ENCODE measurements around the gene REV3L. TPM values are rescaled to one million over a fixed set of nuclear protein-coding genes. Genes with fewer than 3 reads are reported as not detected.

The REV3L gene
- total and polyA plus RNA-seq, 9 of the 15 experiments (the other 6 are each of a cell fraction or from before 2014, with no cell fraction given), result 5.5 to 24.4 (median 14.4) TPM

- TF ChIP-seq ATF4 (CRISPR knock-in tag; IDR thresholded peaks at IDR 0.05) (no peak), JUND (IDR thresholded peaks at IDR 0.05; ENCODE audit: borderline replicate concordance, low read depth, low read length) (peak; percentile 32; the same call in 1 of the 2 replicates), JUND (tag; IDR thresholded peaks at IDR 0.05; ENCODE audit: borderline replicate concordance, low read depth, low read length) (no peak), DDX20 (tag; IDR thresholded peaks at IDR 0.05; ENCODE audit: low read depth) (no peak), SMARCA4 (IDR thresholded peaks at IDR 0.05) (0 out of 2 replicates have a peak, but pooled peaks have one; percentile 20), RAD21 (CRISPR knock-in tag; conservative IDR thresholded peaks at IDR 0.05 in 1 of 2, IDR thresholded peaks at IDR 0.05 in 1 of 2) (peak; percentile 78 to 85), NCOR1 (IDR thresholded peaks at IDR 0.05) (peak; percentile 31; the same call in 1 of the 2 replicates), CC2D1A (IDR thresholded peaks at IDR 0.05) (peak; percentile 49; the same call in 1 of the 2 replicates), FOXK2 (conservative IDR thresholded peaks at IDR 0.05 in 1 of 2, IDR thresholded peaks at IDR 0.05 in 1 of 2; ENCODE audit: low read depth in 2 of 2) (0 out of 4 replicates have a peak, but pooled peaks of 1 of the 2 experiments have one; percentile 23), REST (IDR thresholded peaks at IDR 0.05; ENCODE audit: borderline replicate concordance) (peak; percentile 61; the same call in 1 of the 2 replicates), REST (CRISPR knock-in tag; IDR thresholded peaks at IDR 0.05; ENCODE audit: low read depth) (no peak), NFIX (CRISPR knock-in tag; IDR thresholded peaks at IDR 0.05; ENCODE audit: low read depth) (no peak), HDAC3 (IDR thresholded peaks at IDR 0.05; ENCODE audit: borderline replicate concordance, partially characterized antibody) (peak; percentile 44), FOXA1 (IDR thresholded peaks at IDR 0.05; ENCODE audit: borderline replicate concordance) (no peak)
- TF ChIP-seq, protein P1, sequence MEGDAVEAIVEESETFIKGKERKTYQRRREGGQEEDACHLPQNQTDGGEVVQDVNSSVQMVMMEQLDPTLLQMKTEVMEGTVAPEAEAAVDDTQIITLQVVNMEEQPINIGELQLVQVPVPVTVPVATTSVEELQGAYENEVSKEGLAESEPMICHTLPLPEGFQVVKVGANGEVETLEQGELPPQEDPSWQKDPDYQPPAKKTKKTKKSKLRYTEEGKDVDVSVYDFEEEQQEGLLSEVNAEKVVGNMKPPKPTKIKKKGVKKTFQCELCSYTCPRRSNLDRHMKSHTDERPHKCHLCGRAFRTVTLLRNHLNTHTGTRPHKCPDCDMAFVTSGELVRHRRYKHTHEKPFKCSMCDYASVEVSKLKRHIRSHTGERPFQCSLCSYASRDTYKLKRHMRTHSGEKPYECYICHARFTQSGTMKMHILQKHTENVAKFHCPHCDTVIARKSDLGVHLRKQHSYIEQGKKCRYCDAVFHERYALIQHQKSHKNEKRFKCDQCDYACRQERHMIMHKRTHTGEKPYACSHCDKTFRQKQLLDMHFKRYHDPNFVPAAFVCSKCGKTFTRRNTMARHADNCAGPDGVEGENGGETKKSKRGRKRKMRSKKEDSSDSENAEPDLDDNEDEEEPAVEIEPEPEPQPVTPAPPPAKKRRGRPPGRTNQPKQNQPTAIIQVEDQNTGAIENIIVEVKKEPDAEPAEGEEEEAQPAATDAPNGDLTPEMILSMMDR (IDR thresholded peaks at IDR 0.05 in 2 of 3, conservative IDR thresholded peaks at IDR 0.05 in 1 of 3; ENCODE audit: insufficient read depth in 2 of 3, low read depth in 1 of 3, low read length in 3 of 3), result peak; percentile 36 to 76 (median 43); a peak in 5 of 6 replicates
- TF ChIP-seq, protein P2, sequence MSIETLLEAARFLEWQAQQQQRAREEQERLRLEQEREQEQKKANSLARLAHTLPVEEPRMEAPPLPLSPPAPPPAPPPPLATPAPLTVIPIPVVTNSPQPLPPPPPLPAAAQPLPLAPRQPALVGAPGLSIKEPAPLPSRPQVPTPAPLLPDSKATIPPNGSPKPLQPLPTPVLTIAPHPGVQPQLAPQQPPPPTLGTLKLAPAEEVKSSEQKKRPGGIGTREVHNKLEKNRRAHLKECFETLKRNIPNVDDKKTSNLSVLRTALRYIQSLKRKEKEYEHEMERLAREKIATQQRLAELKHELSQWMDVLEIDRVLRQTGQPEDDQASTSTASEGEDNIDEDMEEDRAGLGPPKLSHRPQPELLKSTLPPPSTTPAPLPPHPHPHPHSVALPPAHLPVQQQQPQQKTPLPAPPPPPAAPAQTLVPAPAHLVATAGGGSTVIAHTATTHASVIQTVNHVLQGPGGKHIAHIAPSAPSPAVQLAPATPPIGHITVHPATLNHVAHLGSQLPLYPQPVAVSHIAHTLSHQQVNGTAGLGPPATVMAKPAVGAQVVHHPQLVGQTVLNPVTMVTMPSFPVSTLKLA (conservative IDR thresholded peaks at IDR 0.05), result peak; percentile 22 to 35; a peak in 1 of 4 replicates
These were observed 4.3 kb downstream of the REV3L start (continued) for GRCh38 chr6:111478749-111479148.
